GM12874 (cell line): ENCODE results near the gene EEF1AKMT2.

Experiments used
- CTCF ChIP-seq: IDR thresholded peaks from 2 replicates; pipeline ENCODE4 v1.5.1; 2011; ENCODE audit warnings: low read depth, mild to moderate bottlenecking, control low read depth, low read length, moderate library complexity; ENCODE audit not compliant: insufficient read depth

Gene EEF1AKMT2

DNA sequence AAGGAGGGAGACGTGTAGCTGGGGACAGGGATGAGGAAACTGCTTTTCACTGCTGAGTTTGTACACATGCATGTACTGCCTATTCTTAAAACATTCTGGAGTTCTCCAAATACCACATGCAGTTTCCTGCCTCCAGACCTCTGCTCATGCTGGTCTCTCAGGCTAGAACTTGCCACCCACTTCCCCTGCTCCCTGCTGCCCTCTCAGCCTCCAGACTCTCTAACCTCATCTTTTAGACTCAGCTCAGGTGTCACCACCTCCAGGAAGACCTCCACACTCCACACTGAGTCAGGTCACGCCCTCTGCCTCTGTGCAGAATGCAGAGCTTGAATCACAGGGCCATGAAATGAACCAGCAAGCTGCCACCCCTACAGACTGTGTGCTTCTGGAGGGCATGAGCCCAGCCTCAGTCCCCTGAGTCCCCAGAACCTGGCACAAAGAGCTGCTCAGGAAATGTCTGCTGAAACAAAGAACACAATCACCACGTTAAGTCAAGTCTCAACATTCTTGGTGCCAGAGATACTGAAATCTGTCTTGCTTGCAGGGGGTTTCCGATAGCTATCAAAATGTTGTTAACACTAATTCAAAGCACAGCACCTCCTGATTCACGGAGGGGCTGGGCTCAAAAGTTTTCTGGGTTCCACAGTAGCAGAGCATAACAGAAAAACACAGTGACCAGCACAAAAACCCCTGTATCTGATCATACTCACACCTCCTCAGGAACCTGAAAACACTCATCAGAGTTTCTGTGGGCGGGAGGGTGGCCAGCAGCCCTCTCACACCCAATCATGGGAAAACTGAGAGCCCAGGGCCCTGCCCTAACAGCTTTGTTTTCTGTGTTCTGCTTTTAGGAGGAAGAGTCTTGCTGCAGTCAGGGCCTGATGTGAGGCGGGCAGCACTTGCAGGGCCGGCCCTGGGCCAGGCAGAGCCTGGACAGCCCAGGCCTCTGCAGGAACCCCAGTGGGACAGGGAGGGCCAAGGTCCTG is 68.6 kb downstream of the EEF1AKMT2 start:
- TF ChIP-seq CTCF = no peak

DNA sequence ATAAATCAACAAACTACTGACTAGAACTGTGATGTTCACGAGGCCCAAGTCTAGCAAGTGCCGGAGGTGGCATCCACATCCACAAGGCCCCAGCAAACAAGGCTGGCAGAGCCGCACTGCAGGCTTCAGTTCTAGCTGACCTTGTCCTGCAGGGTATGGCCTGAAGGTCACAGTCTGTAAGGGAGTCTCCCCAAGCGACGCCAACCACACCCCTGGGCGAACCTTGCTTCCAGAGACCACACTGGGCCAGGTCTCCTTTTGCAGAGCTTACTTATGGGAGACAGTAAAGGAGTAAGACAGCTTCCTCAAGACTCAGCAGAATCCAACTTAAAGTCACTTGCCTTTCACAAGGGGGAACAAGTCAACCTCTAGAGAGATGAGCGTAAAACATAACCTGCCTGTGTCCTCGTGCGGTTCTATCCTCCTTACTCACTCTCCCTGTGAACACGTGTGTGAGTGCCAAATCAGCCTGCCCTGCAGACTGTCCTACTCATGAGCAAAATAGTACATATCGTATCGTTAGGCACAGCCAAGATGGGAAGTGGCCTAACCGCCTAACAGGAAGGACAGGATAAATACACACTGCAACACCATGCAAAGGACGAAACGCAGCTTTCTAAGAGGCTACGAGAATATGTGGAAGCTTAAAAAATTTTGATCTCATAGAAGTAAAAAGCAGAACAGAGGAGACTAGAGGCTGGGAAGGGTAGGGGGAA is 70.2 kb downstream of the EEF1AKMT2 start:
- no peak for TF ChIP-seq CTCF

GRCh38 chr10:124719213-124719851 is 72.4 kb downstream of the EEF1AKMT2 start:
- peak; percentile 77 for TF ChIP-seq CTCF

DNA sequence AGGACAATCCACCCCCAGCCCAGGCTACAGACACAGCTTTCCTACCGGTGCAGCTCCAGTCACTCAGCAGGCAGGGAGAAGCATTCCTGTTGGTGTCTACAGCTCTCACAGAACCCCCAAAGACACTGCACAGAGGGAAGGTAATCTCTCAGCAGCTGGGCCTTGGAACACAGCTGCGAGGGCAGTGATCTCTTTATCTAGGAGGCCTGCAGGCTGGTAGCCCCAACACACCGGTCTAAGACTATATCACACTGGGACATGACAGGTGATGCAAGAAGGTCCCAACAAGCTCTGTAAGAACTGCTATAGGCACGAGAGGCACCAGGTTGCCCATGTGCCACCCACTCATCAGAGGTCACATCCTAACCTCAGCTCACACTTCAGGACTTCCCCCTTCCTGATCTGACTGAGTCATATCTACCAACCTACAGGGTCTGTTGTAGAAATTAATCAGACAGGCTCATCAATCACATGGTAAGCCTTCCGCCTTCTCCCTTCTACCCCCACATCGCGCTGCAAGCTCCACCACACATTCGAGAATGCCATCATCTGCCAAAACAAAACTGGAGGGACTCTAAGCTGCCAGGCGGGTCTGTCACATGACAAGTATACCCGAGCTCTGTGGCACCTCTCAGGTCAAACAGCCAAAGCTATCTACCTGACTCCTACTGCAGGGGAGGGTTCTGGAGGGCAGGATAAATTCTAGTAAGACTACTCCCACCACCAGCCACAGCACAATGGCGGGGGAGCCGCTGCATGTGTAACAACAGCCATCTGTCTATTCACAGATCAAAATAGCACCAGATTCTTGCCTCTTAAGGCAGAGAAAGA is 73.6 kb downstream of the EEF1AKMT2 start:
- no peak for TF ChIP-seq CTCF

GRCh38 chr10:124717041-124717757 is 74.5 kb downstream of the EEF1AKMT2 start:
- TF ChIP-seq CTCF = no peak

DNA sequence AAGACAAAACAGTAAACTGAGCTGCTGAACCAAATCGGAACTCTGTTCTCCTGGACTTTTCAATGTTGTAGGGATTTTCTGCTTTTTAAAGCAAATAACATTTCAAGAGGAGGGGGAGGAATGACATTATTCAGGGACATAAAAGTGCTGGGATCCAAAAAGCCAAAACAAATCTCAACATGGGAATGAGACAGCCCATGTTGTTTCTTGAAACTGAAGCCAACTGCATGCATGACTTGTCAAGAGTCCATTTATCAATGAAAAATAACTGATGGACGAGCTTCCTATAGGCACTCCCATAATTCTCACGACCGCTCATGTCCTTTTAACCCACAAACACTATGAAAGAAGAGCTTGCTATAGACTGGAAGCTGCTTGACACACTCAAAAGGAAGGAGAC is 75.3 kb downstream of the EEF1AKMT2 start:
- no peak for TF ChIP-seq CTCF
